Colonic mucosa (tissue), 4 donors: ENCODE measurements around the gene PLXNB2. TPM values are rescaled to one million over a fixed set of nuclear protein-coding genes. Genes with fewer than 3 reads are reported as not detected.

Source experiments
- DNase-seq: peaks from one replicate; pipeline ENCODE4 v3.0.0-alpha.2; 2020
- H3K27ac ChIP-seq: fragments of 200-600 bp; one replicate; pipeline ENCODE4 v1.8.0; 2021
- H3K27me3 ChIP-seq: fragments of 200-600 bp; one replicate; pipeline ENCODE4 v1.8.0; 2021
- H3K36me3 ChIP-seq: fragments of 200-600 bp; one replicate; pipeline ENCODE4 v1.8.0; 2021
- H3K4me1 ChIP-seq: fragments of 200-600 bp; one replicate; pipeline ENCODE4 v1.8.0; 2021; ENCODE audit warnings: mild to moderate bottlenecking
- H3K4me3 ChIP-seq: fragments of 200-600 bp; one replicate; pipeline ENCODE4 v1.8.0; 2021
- H3K9ac ChIP-seq, 2 donors: one replicate each; pipeline ENCODE4 v1.7.0; 2013; ENCODE audit warnings: control low read depth in 2 of 2, low read depth in 2 of 2, low read length in 2 of 2
- H3K9me3 ChIP-seq: fragments of 200-600 bp; one replicate; pipeline ENCODE4 v1.8.0; 2021
- intact Hi-C: fragments of 100-400 bp; cut with DNase I; formaldehyde crosslinking; loops from one replicate; pipeline ENCODE4 v1.14.1; 2022
- total RNA-seq, 2 donors: library from RNA; stranded (reverse); fragmentation: NEBNext Ultra II Directional in 1 of 2; extraction: Animal tissue kit (Norgen Biotek cat#: 25700) in 1 of 2; gene quantifications; one replicate each; pipeline ENCODE4 v1.2.1, GENCODE V29; 2021
- TF ChIP-seq, protein P1 (sequence below): fragments of 200-600 bp; IDR thresholded peaks from one replicate; pipeline ENCODE4 v1.8.0; 2022; ENCODE audit warnings: antibody characterized with exemption, mild to moderate bottlenecking
- donor health status: healthy.
- donor health status: DM: no; HTN: no; CAD: no.
- donor health status: DM: no; HTN: no; CAD: no.

PLXNB2 gene
- total RNA-seq, 2 donors from 2014 or later: 270 to 339 TPM

DNA sequence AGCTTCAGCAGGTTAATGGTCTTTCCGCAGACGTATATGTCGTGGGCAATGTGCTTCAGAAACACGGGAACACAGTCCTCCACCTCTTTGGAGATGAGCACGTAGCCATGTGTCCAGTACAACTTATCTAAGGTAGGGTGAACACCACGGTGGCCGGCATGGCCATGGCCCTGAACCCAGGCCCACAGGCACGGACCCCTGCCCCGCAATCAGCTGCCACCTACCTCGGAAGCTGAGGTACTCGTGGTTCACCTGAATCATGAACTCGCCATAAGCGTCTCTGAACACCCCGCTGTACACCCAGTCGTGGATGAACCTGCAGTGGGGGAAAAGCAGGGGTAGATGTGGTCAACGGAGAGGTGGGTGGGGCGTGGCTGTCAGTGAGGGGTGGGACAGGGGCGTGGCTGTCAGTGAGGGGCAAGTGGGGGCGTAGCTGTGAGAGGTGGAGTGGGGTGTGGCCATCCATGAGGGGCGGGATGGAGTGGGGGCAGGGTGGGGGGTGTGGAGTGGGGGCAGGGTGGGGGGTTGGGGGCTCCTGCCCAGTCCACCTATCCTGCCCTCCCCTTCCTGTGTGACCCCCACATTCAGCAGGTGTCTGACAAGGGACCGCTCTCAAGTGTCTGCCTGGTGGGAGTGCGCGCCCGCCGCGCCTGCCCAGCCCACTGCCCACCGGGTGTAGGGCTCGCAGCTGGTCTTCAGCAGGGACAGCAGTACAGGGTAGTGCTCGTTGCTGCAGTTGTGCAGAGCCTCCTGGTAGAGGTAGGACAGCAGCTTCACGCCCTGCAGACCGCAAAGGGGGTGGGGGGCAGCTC is 81.2 kb downstream of the PLXNB2 start:
- no peak for DNase-seq
- peaks cover 6% of the 10 kb centered on the region for H3K36me3 ChIP-seq
- intact Hi-C loops: no loop called here
- no peaks in the 10 kb centered on the region for H3K4me1 ChIP-seq
- no peaks in the 10 kb centered on the region for H3K9me3 ChIP-seq
- H3K27ac ChIP-seq: no peak overlapping the region
- H3K4me3 ChIP-seq: no peak overlapping the region
- H3K27me3 ChIP-seq: no peaks in the 10 kb centered on the region
- H3K9ac ChIP-seq: no peak overlapping the region
- TF ChIP-seq, protein P1, sequence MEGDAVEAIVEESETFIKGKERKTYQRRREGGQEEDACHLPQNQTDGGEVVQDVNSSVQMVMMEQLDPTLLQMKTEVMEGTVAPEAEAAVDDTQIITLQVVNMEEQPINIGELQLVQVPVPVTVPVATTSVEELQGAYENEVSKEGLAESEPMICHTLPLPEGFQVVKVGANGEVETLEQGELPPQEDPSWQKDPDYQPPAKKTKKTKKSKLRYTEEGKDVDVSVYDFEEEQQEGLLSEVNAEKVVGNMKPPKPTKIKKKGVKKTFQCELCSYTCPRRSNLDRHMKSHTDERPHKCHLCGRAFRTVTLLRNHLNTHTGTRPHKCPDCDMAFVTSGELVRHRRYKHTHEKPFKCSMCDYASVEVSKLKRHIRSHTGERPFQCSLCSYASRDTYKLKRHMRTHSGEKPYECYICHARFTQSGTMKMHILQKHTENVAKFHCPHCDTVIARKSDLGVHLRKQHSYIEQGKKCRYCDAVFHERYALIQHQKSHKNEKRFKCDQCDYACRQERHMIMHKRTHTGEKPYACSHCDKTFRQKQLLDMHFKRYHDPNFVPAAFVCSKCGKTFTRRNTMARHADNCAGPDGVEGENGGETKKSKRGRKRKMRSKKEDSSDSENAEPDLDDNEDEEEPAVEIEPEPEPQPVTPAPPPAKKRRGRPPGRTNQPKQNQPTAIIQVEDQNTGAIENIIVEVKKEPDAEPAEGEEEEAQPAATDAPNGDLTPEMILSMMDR: no peak

DNA sequence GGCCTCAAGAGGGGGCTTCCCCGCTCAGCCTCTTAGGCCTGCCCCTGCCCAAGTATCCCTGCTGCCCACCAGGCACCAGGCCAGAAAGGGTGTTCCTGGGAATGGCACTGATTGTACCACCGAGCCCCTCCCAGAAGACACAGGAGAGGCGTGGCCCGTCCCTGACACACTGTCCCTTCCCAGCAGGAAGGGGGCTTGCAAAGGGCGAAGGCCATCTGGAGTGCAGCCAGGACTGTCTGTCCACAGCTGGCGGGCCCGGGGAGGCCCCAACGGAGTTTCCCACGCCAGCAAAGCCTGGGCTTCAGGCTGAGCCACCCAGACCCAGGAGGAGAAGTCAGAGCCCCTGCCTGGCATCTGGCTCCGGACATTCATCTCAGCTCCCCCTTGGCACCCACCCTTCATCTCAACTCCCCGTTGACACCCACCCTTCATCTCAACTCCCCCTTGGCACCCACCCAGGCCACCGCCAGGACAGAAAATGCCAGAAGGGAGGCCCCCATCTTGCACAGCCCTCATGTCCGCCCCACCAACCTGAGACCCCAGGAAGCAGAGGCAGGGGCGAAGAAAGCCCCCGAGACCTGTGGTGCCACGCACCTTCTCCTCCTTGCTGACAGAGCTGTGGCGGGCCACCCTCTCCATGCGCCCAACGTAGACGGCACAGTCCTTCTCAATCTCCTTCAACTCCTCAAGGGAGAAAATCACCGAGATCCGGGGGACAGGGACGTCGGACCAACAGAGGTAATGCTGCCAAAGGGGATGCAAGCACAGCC is 82.1 kb downstream of the PLXNB2 start:
- H3K9me3 ChIP-seq: no peaks in the 10 kb centered on the region
- H3K4me3 ChIP-seq: no peak overlapping the region
- no peak overlapping the region for H3K27ac ChIP-seq
- TF ChIP-seq, protein P1: no peak
- no peak for DNase-seq
- intact Hi-C loops: no loop called here
- H3K9ac ChIP-seq: no peak overlapping the region
- peaks cover 6% of the 10 kb centered on the region for H3K36me3 ChIP-seq
- H3K27me3 ChIP-seq: no peaks in the 10 kb centered on the region
- no peaks in the 10 kb centered on the region for H3K4me1 ChIP-seq

Other genes starting within 250 kb of the PLXNB2 start
- not detected for gene TTLL8, start 249.3 kb downstream of the PLXNB2 start, total RNA-seq
- gene MLC1, start 222.2 kb downstream of the PLXNB2 start, total RNA-seq: not detected
- gene MOV10L1, start 217.6 kb downstream of the PLXNB2 start, total RNA-seq: under 1 TPM; 0.27 to 0.50 TPM
- gene PANX2, start 136.9 kb downstream of the PLXNB2 start, total RNA-seq: not detected
- 100 to 1,000 TPM in 1 of 2 donors, 10 to 100 TPM in 1; 43.6 to 116 TPM for gene TRABD, start 121.7 kb downstream of the PLXNB2 start, total RNA-seq
- gene SELENOO, start 106.6 kb downstream of the PLXNB2 start, total RNA-seq: 10 to 100 TPM; 29.1 to 36.9 TPM
- 10 to 100 TPM; 19.2 to 33.4 TPM for gene TUBGCP6, start 62.6 kb downstream of the PLXNB2 start, total RNA-seq
- gene HDAC10, start 56.4 kb downstream of the PLXNB2 start, total RNA-seq: 10 to 100 TPM; 40.5 to 59.1 TPM
- gene MAPK12, start 46.0 kb downstream of the PLXNB2 start, total RNA-seq: 1 to 10 TPM; 2.0 to 2.6 TPM
- gene MAPK11, start 37.3 kb downstream of the PLXNB2 start, total RNA-seq: 1 to 10 TPM; 1.3 to 1.9 TPM
- 1 to 10 TPM; 2.4 to 4.0 TPM for gene DENND6B, start 19.4 kb upstream of the PLXNB2 start, total RNA-seq
- gene PPP6R2, start 35.7 kb upstream of the PLXNB2 start, total RNA-seq: 10 to 100 TPM; 34.1 to 55.9 TPM
- gene SBF1, start 167.4 kb upstream of the PLXNB2 start, total RNA-seq: 100 to 1,000 TPM in 1 of 2 donors, 10 to 100 TPM in 1; 68.3 to 101 TPM
- gene ADM2, start 173.9 kb upstream of the PLXNB2 start, total RNA-seq: 1 to 10 TPM; 4.4 to 5.1 TPM
- not detected for gene MIOX, start 179.2 kb upstream of the PLXNB2 start, total RNA-seq
- 10 to 100 TPM; 51.1 to 60.0 TPM for gene LMF2, start 200.1 kb upstream of the PLXNB2 start, total RNA-seq
- gene NCAPH2, start 200.6 kb upstream of the PLXNB2 start, total RNA-seq: 10 to 100 TPM; 27.4 to 71.5 TPM
- 1 to 10 TPM; 1.8 to 5.8 TPM for gene SCO2, start 218.0 kb upstream of the PLXNB2 start, total RNA-seq
- gene TYMP, start 222.4 kb upstream of the PLXNB2 start, total RNA-seq: 10 to 100 TPM; 22.6 to 28.0 TPM
- gene KLHDC7B, start 238.3 kb upstream of the PLXNB2 start, total RNA-seq: under 1 TPM; 0.07 to 0.16 TPM